BJ (cell line): Measurements from ENCODE around the gene DUOXA1. TPM values are rescaled to one million over a fixed set of nuclear protein-coding genes. Genes with fewer than 3 reads are reported as not detected.

Source experiments
- CTCF ChIA-PET: fragments of 350-600 bp; formaldehyde crosslinking; extraction: SDS; loops from one replicate; lab custom pipeline; 2021; ENCODE audit warnings: antibody characterized with exemption, inconsistent platforms; lab: Yijun Ruan, JAX
- POLR2A ChIA-PET: fragments of 300-600 bp; sonication (Branson Sonifier 250); formaldehyde crosslinking; extraction: SDS; loops from one replicate; lab custom pipeline; 2021; ENCODE audit warnings: antibody characterized with exemption; lab: Charles Lee
- DNase-seq: peaks from one replicate; pipeline ENCODE4 v3.0.0-alpha.2; 2011; ENCODE audit warnings: low read depth
- H3K27me3 ChIP-seq: 2 replicates; pipeline ENCODE4 v1.6.0; 2011; ENCODE audit warnings: low read length; ENCODE audit not compliant: control insufficient read depth, insufficient read depth
- H3K36me3 ChIP-seq: 2 replicates; pipeline ENCODE4 v1.5.1; 2011; ENCODE audit warnings: low read length; ENCODE audit not compliant: control insufficient read depth, insufficient read depth
- H3K4me3 ChIP-seq: 2 replicates; pipeline ENCODE4 v1.5.1; 2011; ENCODE audit warnings: low read depth, mild to moderate bottlenecking, control low read depth, low read length
- polyA plus RNA-seq: library from polyadenylated mRNA; depleted of rRNA; stranded (reverse); fragments of >200 nt; gene quantifications from 2 replicates; pipeline ENCODE4 v1.2.3, GENCODE V29; 2011
- TF ChIP-seq, protein P1 (sequence below): IDR thresholded peaks from 2 replicates; pipeline ENCODE4 v1.5.1; 2011; ENCODE audit warnings: low read depth, mild to moderate bottlenecking, control low read depth, inconsistent platforms, low read length, moderate library complexity; ENCODE audit not compliant: insufficient read depth

Gene DUOXA1
- polyA plus RNA-seq, 1 experiment, result not detected

DNA sequence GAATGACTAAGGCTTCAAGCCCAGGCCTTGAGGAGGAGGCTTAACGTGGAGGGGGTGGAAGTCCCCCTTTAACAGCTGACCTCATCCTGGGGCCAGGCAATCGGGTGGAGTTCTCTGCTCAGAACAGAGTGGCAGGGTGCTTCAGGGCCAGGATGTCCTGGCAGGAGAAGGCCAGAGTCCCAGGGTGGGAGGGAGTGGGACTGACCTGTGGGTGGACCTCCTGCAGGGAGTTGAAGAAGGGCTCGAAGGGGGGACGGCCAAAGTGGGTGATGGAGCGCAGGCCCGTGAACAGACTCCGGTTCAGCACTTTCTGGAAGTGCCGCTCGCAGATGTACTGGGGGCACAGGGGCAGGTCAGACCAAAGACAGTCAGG lies 35.3 kb downstream of the DUOXA1 start:
- ChIA-PET CTCF (interaction anchor here (6.9 kb wide), 1 partner anchor 23 kb away, joined by 33 read pairs; no protein-coding TSS in a partner anchor), POLR2A (no interaction called here)
- DNase-seq, result no peak
- TF ChIP-seq, protein P1, sequence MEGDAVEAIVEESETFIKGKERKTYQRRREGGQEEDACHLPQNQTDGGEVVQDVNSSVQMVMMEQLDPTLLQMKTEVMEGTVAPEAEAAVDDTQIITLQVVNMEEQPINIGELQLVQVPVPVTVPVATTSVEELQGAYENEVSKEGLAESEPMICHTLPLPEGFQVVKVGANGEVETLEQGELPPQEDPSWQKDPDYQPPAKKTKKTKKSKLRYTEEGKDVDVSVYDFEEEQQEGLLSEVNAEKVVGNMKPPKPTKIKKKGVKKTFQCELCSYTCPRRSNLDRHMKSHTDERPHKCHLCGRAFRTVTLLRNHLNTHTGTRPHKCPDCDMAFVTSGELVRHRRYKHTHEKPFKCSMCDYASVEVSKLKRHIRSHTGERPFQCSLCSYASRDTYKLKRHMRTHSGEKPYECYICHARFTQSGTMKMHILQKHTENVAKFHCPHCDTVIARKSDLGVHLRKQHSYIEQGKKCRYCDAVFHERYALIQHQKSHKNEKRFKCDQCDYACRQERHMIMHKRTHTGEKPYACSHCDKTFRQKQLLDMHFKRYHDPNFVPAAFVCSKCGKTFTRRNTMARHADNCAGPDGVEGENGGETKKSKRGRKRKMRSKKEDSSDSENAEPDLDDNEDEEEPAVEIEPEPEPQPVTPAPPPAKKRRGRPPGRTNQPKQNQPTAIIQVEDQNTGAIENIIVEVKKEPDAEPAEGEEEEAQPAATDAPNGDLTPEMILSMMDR, result no peak
- Histone ChIP-seq H3K27me3 (peaks cover 7% of the 10 kb centered on the region), H3K36me3 (no peaks in the 10 kb centered on the region), H3K4me3 (no peak overlapping the region)

DNA sequence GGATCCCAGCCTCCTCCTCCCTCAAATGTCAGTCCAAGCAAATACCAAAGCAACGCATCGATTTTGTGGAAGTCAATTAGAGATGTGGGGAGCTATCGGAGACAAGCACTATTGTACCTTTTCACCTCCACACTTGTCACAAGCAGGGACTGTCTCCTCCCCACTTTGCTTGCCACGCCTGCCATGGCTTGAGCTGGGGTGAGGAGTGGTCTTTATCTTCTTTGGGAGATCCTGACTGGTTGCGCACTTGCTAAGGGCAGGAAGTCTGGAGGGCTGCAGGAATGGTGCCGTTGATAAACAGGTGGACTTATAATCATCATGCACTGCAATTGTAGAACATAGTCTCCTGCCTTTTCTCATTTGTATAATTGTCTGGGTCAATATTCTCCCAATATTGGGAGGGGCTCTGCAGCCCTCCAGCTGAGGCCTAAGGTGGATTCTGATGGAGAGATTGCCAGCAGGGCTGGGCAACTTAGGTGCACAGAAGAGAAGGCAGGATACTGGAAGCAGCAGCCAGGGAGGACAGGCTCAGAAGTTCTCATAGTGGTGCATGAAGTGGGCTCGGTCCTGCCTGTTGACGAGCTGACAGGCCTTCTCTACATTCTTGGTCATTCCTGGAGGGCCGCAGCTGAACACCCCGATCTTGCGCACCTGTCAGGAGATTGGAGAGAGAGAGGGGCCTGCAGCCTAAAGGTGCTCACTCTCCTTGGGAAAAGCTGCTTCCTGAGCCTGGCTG lies 35.9 kb downstream of the DUOXA1 start:
- TF ChIP-seq, protein P1, result no peak
- H3K27me3 ChIP-seq, result peaks cover 7% of the 10 kb centered on the region
- H3K4me3 ChIP-seq, result no peak overlapping the region
- no peak for DNase-seq
- CTCF ChIA-PET, result interaction anchor here (0.7 to 6.9 kb wide), 3 partner anchors 19 to 183 kb away, joined by 3 to 33 read pairs (median 3); no protein-coding TSS in a partner anchor
- POLR2A ChIA-PET, result no interaction called here
- no peaks in the 10 kb centered on the region for H3K36me3 ChIP-seq

DNA sequence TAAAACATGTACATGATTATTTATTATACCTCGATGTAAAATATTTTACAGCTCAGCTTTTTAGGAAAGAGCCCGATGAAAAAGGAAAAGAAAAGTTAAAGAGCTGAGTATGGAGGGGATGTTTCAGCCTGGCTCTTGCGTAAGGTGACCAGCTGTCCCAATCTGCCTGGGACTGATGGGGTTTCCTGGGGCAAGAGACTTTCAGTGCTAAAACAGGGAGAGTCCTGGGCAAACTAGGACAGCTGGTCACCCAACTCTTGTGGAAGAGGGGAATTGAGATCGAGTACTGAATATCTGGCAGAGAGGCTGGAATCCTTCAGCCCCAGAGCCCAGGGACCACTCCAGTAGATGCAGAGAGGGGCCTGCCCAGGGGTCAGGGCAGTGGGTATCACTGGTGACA lies 36.7 kb downstream of the DUOXA1 start:
- DNase-seq, result no peak
- no peak overlapping the region for H3K4me3 ChIP-seq
- peaks cover 7% of the 10 kb centered on the region for H3K27me3 ChIP-seq
- POLR2A ChIA-PET, result no interaction called here
- CTCF ChIA-PET, result interaction anchor here (0.7 to 6.9 kb wide), 2 partner anchors 20 to 25 kb away, joined by 3 to 33 read pairs; no protein-coding TSS in a partner anchor
- H3K36me3 ChIP-seq, result no peaks in the 10 kb centered on the region
- TF ChIP-seq, protein P1, result no peak

DNA sequence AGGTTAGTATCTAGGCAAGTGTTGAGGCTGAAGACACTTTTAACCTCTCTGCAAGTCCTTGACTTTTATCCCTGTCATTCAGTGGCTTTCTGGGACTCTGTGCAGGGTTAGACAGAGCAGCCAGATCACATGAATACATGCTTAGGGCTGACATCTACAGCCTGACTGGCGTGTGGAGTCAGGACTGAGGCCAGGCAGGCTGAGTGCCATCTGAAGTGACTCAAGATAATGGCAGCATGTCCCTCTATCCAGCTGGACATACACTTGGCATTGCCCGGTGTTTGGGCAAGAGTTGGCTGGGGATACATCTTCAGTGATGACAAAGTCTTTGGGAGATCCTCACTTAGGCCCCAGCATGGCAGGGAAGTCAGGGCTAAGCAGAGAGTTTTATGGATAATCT lies 38.1 kb downstream of the DUOXA1 start:
- TF ChIP-seq, protein P1, result no peak
- POLR2A ChIA-PET, result no interaction called here
- no peak for DNase-seq
- CTCF ChIA-PET, result no interaction called here
- H3K36me3 ChIP-seq, result no peaks in the 10 kb centered on the region
- no peak overlapping the region for H3K4me3 ChIP-seq
- peaks cover 5% of the 10 kb centered on the region for H3K27me3 ChIP-seq

DNA sequence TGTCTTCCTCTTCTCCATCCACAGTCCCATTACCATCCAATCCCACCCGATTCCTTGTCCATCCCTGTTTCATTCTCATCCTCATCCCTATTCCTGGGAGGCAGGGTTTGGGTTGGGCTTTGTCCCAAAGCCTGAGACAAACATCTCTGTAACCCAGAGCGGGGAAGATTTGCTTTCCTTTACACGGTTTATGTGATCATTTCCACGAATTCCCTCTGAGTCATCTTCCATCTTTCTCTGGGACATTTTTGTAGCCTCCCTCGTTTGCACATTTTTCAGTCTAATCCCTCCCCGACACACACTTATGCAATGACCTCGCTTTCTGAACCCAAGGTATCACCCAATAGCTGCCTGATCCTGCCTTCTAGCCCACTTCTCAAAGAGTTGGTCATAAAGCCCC lies 38.5 kb downstream of the DUOXA1 start:
- Histone ChIP-seq H3K36me3 (no peaks in the 10 kb centered on the region), H3K4me3 (no peak overlapping the region), H3K27me3 (peaks cover 5% of the 10 kb centered on the region)
- no peak for DNase-seq
- POLR2A ChIA-PET, result no interaction called here
- TF ChIP-seq, protein P1, result no peak
- CTCF ChIA-PET, result no interaction called here
